NCI-H2029 (cell line): Measurements from ENCODE around the gene MASP2.
"Not testable (repeated sequence)": the region's sequence is repeated elsewhere in the genome, so short reads cannot be mapped to it uniquely, and the experiment has no call there.

Experiments
- DNase-seq: peaks from one replicate; lab custom pipeline; 2025; lab: John Stamatoyannopoulos, UW

The MASP2 gene

DNA sequence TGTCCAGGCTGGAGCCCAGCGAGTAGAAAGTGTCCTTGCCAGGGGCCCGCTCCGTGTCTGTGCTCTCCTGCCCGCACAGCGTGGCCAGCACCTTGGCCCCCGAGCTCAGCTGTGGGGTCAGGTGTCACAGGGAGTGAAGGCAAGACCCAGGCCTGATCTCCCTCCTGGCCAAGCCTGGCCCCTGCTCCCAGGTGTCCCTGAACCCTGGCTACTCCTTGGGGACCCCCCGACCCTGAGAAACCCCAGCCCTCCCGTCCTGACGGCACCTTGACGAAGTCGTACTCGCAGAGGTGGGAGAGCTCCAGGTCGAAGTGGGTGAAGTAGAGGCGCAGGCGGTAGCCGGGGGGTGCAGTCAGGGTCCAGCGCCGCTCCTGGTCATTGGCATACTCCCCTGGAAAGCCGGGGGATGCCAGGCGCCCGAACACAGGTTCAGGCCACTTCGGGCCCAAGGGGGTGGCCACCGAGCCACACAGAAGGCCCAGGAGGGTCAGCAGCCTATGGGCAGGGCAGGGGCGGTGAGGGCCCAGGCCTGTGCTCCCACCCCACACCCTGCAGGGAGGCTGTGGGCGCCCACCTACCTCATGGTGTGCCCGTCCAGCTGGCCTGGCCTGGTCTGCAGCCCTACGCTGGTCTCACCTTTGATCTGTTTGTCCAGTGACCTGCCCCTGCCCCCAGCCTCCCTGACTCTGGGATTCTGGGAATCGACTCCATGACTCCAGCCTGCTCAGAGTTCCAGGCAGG, at the start of gene MASP2:
MASP2 (minus strand) TSS at position 615 of the 741 bp plus-strand sequence; CDS start at position 583, 32 bp downstream.
- no peak for DNase-seq

DNA sequence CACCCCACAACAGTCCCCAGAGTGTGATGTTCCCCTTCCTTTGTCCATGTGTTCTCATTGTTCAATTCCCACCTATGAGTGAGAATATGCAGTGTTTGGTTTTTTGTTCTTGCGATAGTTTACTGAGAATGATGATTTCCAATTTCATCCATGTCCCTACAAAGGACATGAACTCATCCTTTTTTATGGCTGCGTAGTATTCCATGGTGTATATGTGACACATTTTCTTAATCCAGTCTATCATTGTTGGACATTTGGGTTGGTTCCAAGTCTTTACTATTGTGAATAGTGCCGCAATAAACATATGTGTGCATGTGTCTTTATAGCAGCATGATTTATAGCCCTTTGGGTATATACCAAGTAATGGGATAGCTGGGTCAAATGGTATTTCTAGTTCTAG, 36.7 kb upstream of the MASP2 start:
- DNase-seq: not testable (repeated sequence)

DNA sequence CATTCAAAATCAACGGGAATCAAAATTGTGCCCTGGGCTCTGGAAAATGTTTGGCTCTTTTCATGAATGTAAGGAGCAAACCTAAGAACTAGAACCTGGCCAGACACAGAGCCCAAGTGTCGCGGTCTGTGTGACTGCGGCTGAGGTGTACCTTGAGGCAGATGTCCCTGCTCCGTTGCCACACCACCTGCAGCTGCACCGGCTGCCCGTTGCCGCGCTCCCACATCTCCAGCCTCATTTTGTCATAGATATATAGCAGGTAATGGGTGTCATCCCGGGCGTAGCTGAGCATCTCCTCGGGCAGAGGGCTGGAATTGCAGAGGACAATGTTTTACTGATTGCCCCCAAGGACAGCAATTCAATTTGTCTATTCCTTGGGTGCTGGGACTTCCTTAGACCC, 33.9 kb upstream of the MASP2 start:
- DNase-seq: no peak

DNA sequence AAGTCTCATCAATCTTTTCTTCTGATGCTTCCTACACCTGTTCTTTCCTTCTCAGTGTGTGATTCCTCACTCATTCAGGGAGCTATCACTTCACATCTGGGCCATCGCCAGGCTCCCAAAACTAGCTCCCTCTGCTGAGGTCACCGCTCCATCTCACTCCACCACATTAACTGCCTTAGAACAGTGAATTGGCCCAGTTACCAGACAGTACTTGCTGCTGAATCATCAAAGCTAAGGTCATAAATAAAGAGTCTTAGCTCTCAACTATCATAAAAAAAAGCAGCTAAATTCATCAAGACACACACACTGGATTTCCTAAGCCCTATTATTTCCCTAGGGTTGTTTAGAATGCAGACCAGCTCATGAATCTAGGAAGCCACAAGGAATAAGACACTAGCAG, 31.6 kb upstream of the MASP2 start:
- DNase-seq: no peak

DNA sequence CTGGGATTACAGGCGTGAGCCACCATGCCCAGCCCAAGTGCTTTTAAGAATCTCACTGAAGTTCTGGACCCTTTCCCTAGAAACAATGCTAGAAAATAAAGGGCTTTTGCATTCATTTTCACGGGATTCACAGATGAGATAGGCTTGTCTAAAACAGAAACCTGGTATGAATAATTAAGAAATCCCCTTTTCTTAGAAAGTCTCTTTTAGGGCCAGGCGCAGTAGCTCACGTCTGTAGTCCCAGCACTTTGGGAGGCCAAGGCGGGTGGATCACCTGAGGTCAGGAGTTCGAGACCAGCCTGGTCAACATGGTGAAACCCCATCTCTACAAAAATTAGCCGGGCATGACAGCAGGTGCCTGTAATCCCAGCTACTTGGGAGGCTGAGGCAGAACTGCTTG, 26.4 kb upstream of the MASP2 start:
- not testable (repeated sequence) for DNase-seq

DNA sequence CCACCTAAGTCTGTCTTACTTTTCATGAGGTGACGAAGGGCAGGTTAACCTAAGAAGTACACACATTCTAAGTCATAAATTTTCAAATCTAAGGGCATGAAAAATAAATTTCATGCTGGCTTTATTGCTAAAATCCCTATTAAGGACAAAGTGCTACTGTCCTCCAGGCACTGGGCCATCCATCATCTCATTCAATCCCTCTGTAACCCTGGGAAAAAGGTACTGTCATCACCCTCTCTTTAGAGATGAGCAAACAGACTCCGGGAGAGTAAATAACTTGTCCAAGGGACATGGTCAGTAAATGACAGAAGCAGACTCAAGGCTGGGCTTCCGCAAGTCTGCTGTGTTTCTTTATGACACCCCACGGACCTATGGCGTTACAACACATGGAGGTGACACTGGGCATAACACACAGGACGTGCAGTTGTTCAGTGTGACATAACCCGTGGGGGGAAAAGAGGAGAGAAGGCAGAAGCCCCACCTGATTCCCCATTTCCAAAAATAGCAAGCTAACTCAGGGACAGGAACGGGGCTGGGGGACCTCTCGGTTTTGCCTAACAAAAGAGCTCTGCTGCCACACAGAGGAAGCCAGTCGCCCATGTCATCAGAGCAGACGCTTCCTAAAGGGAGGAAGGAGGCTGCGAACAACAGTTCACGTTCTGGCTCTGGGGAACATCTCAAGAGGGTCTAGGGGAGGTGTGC, 25.3 kb upstream of the MASP2 start:
- DNase-seq: no peak

DNA sequence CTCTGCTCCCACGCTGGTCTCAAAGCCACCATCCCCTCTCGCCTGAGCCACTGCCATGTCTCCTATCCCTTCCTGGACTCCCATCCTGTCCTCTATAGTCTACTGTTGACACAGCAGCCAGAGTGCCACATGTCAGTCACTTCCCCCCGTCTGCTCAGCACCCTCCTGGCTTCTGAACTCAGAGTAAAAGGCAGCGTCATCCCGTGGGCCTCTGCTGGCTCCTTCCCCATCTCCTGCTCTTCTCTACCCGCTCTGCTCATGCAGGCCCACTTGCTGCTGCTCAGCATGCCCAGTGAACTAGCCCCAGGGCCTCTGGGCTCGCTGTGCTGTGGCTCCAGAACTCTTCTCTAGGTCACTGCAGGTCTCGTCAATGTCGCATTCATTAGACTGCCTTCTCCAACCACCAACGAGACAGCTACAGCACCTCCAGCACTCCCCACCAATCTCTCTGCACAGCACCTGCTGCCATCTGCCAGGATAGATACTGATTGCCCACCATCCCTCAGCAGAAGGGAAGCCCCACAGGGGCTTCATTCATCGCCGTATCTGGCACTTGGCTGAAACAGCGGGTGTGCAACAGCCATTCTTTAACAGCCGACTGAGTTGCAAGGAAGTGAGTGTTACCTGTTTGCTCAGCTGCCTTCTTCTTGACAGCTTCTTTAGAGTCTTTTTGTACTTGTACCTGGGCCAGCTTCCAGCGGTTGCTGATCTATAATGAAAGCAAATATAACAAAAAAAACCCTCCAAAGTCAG, 24.6 kb upstream of the MASP2 start:
- no peak for DNase-seq

DNA sequence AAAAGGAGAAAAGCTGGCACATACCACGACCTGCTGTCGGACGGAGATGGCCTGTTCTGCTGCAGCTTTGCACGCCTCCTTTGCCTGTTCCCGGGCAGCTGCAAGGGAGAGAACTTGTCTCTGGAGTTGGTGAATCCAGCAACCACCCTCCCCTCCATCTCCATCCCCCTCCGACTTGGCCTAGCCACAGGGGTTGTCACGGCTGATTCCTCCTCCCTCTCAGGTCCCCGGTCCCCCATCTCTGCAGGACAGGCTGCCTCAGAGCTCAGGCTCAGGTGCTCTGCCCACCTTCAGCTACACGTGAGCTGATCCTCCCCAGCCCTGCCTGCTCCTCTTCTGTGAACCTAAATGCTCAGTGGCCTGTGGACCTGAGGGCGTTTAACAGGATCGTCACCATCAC, 23.8 kb upstream of the MASP2 start:
- no peak for DNase-seq

DNA sequence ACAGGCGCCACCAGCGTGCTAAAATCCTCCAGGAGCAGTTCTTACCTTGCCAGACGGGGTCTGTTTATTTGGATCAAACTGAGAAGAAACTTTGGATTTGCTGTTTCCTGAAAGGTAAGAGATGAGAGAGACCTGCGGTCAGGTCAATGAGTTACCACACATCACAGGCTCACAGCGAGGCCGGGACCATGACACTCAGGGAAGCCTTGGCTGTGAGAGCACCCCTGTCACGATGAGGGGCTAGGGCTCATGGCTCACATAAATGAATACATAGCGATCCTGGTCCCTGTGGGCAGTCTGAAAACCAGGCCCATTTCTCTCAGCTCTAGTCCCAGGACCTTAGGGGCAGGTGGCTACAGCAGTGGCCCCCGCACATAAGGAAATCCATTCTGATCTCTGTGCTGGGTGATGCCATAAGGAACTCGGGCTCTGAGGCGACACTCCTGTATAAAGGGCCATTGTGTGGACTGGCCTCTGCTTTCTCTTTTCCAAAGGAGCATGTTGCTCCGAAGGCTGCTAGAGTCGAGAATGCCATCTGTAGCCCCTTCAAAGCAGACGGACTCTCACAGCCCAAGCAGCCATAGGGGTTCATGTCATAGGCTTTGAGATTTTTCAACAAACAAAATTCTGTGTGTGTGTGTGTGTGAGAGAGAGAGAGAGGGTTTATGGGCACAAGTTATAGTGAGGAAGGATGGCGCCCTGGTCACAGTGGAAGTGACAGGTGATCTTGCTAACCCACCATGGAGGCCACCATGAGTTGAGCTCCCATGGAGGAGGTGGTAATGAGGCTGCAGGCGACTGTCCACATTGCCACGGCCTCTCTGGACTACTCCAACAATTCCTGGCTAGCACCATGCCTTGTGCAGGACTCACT, 21.8 kb upstream of the MASP2 start:
- DNase-seq: no peak

DNA sequence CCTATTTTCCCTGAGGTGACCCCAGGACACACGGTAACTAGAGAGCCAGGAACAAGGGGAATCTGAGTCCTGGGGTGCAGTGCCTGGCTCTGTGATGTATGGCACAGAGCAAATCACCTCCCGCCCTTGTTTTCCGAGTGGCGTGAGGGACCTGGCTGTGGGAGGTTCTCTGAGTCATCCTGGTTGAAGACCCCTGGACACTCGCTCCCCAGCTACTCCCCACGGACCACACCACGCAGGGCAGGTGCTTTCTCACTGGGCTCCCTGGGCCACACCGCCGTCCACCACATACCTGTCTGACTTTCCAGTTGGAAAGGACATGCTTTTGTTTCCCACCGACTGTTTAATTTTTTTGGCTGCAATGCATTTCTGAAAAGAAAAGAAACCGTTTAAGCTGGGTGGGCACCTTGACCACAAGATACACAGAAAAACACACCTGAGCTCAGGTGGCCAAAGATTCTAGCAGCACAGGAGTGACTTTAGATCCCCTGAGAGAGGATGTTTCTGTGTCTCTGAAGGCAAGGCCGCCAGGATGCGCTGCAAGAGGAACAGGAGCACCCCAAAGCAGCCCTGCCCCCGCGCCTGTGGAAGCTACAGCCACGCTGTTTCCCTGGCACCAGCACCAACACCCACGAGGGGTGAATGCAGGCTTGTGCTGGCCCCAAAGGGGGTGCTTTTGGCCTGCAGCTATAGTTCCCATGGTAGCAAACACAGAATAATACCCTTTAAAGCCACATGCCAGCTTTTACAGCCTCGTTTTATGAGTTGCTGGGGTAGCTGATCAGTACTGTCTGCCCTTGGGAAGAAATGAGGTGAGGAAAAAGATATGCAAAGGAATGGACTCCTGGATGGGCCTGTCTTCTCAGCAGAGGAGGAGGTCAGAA, 20.9 kb upstream of the MASP2 start:
- no peak for DNase-seq

DNA sequence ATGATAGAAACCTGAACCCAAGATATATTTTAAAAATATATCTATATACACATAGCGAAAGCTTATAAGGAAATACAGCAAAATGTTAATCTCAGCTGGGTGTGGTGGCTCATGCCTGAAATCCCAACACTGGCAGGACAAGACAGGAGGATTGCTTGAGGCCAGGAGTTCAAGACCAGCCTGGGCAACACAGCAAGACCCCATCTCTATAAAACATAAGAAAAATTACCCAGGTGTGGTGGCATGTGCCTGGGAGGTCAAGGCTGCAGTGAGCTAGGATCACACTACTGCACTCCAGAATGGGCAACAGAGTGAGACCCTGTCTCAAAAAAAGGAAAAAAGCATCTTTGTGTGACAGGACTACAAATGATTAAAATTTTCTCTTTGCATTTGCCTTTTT, 18.8 kb upstream of the MASP2 start:
- no peak for DNase-seq

DNA sequence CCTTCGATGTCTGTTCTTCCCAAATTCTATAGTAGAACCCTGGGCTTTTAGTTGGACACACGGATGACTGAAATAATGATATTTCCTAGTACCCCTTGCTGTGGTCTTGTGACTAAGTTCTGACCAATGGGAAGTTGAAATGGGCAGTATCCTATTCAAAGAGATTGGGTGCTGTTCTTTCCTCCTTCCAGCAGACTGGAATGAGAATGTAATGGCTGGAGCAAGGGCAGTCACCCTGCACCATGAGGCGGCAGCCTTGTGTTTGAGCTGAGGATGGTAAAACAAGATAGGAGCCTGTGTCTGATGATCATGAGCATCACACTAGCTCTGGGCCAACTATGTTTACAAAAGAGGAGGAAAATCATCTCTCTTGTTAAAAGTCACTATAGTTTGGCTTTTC, 17.9 kb upstream of the MASP2 start:
- DNase-seq: no peak

DNA sequence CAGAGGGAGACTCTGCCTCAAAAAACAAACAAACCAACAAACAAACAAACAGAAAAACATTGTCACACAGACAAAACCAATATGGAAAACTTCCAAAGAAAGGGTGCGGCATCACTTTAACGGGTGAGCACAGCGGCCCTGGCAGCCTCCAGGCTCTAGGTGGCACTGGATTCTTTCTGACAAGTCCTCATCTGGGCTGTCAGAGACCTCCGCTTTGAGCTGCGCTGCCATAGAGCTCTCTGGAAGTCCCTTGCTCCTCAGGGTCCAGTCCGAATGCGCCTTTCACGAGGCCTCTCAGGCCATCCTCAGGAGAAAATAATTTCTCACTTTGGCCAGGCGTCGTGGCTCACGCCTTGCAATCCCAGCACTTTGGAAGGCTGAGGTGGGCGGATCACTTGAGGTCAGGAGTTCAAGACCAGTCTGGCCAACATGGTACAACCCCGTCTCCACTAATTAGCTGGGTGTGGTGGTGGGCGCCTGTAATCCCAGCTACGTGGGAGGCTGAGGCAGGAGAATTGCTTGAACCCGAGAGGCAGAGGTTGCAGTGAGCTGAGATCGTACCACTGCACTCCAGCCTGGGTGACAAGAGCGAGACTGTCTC, 17.0 kb upstream of the MASP2 start:
- DNase-seq: peak; percentile 10

DNA sequence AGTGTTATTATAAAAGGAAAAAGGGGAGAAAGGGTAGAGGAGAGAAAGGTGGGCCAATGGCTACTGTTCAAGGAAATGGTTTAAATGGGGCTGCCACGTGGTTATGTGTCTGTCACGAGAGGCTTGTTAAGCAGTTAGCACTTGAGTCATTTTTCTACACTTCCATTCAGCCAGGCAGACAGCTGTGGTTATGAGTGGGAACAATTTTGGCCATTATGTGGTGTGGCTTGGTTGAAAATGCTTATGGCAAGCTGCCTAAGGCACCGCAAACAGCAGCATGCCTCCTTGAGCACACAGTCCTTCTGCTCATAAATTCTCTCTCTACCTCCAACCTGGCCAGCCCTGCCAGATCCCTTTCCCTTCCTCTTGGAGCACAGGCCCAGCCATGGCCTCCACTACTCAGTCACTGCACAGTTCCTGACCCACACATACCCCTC, 15.9 kb upstream of the MASP2 start:
- peak; percentile 88 for DNase-seq

DNA sequence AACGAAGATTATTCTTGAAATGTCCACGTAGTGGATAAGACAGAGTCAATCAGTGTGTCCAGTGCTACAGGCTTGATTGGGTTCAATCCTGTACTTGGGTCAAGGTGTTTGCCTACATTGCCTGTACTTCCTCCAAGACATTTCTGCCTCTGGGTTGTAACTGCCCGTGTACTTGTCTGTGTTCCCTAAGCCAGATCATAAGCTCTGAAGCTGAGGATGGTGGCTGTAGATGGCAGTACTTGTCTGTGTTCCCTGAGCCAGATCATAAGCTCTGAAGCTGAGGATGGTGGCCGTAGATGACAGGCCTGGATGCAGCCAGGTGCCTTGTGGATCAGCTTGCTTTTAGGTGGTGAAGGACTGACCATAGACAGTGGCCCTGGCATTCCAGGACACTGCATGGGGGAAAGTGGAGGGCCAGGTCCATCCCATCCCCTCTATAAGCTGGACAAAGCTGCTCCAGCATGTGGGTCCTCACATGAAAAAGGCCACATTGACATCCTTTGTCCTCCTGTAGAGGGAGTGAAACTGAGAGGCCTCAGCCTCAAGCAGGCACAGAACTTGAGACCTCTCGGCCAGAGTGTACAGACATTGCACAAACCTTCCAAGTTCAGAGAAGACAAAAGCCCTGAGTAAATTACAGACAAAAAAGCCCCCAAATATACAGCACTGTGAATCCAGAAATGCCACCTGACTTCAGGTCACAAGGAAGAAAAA, 14.8 kb upstream of the MASP2 start:
- DNase-seq: no peak

DNA sequence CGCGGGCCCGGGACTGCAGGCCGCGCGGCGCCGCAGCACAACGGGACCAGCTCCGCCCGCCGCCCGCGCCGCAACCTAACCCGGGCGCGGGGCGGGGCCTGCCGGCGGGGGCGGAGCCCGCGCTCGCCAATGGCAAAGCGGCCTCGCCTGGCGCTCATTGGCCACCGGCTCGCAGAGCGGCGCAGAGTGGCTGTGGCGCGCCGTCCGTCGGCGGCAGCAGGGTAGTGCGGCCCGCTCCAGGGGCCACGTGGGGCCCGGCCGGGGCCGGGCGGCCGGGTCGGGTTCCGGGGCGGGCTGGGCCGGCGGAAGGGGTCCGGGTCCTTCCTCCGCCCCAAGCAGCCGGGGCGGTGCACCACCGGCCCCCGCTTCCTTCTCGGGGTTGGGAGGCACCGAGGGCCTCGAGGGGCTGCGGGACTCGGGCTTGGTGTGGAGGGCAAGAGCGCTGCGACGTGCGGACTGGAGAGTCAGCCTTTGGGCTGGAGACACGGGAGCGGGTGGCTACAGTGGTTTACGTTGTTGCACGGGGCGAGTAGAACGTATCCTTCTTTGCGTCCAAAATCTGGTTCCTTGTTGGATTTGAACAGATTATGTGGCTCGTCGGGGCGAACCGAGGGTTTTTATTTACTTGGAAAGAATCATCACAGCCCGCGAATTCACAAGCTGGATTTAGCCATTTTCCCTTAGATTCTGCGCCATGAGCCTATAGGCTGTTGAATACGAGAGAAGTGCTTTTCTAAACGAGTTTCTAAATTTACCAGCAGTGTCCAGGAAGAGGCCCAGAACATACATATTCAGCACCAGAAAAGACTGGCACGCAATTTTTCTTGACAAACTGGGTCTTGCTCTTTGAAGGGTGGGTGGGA, 13.2 kb upstream of the MASP2 start, which contains the start of gene SRM:
SRM (minus strand) TSS at position 51 of the 863 bp plus-strand sequence. CDS start 75 bp downstream, outside the sequence.
- peak; percentile 86 for DNase-seq

DNA sequence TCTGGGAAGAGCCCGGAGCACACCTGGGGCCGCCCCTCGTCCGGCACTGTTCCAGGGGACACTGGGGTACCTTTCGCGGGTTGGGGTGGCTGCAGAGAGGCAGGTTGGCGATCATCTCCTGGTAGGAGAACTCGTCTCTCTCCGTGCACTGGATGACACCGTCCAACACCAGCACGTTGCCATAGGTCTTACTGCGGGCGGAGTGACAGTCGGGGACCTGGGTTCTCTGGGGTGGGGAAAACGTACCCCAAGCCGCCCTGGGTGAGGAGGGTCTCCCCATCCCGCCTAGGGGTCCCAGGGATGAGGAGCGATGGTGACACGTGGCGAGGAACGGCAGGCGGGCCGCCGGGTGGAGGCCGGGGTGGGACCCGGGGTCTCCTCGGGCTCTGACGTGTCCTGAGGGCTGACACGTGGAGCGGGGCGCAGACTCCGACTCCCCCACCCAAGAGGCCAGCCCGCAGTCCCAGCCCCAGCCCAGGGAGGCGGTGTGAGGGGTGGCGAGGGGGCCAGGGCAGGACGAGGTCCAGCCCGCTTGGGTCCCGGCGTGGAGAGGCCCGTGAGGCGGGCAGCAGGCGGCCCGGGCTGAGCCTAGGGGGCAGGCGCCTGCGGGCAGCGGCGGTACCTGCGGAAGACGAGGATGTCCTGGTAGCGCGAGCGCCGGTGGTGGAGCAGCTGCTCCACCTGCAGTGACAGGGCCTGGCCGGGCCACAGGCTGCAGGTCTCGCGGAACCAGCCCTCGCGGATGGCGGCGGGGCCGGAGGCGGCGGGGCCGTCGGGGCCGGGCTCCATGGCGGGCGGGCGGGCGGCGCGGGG, 12.3 kb upstream of the MASP2 start:
- no peak for DNase-seq
